Measurements from ENCODE around the gene TM4SF20.

The TM4SF20 gene

GRCh38 chr2:227401550-227401949 is 22.4 kb upstream of the TM4SF20 start:
- in situ Hi-C loops (cut with HindIII; ENCODE audit: low sequenced_read_pairs) = no loop called here
- no peak for DNase-seq (ENCODE audit: low read depth, low spot score)
- no peak for TF ChIP-seq CTCF (IDR thresholded peaks at IDR 0.05; ENCODE audit: low read depth, low read length)
- no peak overlapping the region for H3K4me3 ChIP-seq (ENCODE audit: low read depth, low read length)

DNA sequence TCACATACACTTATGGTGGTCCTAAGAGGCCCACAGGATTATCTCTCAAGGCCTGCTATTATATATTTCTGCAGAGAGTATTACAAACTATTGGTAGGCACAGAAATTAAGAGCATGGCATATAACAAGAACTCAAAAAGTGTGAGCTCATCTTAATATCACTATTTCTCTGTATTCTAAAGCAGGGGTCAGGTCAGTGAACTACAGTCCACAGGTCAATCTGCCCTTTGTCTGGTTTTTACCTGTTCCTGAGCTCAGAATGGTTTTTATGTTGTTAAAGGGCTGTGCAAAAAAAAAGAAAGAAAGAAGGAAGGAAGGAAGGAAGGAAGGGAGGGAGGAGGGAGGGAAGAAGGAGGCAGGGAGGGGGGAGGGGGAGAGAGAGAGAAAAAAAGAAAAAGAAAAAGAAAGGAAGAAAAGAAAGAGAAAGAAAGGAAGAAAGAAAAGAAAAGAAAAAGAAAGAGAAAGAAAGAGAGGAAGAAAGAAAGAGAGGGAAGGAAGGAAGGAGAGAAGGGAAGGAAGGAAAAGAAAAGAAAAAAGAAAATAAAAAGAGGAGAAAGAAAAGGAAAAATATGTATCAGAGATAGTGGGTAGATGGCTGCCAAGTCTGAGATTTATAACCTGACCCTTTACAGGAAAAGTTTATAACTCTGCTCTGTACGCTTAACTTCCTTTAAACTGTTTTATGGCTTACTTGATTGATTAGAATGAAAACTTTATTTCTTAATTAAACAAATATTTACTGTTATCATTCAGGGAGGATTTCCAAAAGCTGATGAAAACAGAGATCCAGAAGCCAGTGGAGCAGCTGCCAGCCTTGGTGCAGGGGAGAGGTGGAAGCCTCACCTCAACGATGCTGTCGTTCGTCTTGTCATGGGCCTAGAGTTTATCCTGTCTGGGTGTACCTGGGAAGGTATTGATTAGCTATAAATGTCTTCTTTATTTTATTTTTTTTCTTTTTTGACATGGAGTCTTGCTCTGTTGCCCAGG is 19.9 kb upstream of the TM4SF20 start:
- in situ Hi-C loops (cut with HindIII; ENCODE audit: low sequenced_read_pairs) = no loop called here
- no peak overlapping the region for H3K4me3 ChIP-seq (ENCODE audit: low read depth, low read length)
- no peak for DNase-seq (ENCODE audit: low read depth, low spot score)
- TF ChIP-seq CTCF (IDR thresholded peaks at IDR 0.05; ENCODE audit: low read depth, low read length) = no peak

GRCh38 chr2:227397562-227397961 is 18.5 kb upstream of the TM4SF20 start:
- H3K4me3 ChIP-seq (ENCODE audit: low read depth, low read length) = no peak overlapping the region
- in situ Hi-C loops (cut with HindIII; ENCODE audit: low sequenced_read_pairs) = no loop called here
- DNase-seq (ENCODE audit: low read depth, low spot score) = no peak
- TF ChIP-seq CTCF (IDR thresholded peaks at IDR 0.05; ENCODE audit: low read depth, low read length) = no peak

GRCh38 chr2:227395556-227395955 is 16.4 kb upstream of the TM4SF20 start:
- DNase-seq (ENCODE audit: low read depth, low spot score) = no peak
- in situ Hi-C loops (cut with HindIII; ENCODE audit: low sequenced_read_pairs) = no loop called here
- H3K4me3 ChIP-seq (ENCODE audit: low read depth, low read length) = no peak overlapping the region
- TF ChIP-seq CTCF (IDR thresholded peaks at IDR 0.05; ENCODE audit: low read depth, low read length) = no peak

DNA sequence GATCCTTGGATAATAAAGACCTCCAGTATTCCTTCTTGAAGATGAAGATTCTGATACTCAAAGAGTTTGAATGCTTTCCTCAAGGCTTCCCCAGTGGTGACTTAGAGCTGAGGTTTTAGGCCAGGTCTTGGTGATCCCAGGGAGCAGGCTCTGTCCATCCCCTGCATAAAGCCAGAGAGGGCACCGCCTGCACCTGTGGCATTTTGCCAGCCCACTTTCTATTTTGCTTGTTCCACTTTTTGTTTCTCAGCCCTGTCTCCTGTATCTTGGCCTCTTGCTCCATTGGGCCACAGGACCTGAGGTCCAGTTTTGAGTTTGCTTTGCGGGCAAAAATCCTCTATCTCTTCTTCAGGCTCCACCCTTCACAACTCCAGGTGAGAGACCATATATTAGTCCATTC is 15.3 kb upstream of the TM4SF20 start:
- in situ Hi-C loops (cut with HindIII; ENCODE audit: low sequenced_read_pairs) = no loop called here
- DNase-seq (ENCODE audit: low read depth, low spot score) = no peak
- no peak overlapping the region for H3K4me3 ChIP-seq (ENCODE audit: low read depth, low read length)
- TF ChIP-seq CTCF (IDR thresholded peaks at IDR 0.05; ENCODE audit: low read depth, low read length) = no peak

DNA sequence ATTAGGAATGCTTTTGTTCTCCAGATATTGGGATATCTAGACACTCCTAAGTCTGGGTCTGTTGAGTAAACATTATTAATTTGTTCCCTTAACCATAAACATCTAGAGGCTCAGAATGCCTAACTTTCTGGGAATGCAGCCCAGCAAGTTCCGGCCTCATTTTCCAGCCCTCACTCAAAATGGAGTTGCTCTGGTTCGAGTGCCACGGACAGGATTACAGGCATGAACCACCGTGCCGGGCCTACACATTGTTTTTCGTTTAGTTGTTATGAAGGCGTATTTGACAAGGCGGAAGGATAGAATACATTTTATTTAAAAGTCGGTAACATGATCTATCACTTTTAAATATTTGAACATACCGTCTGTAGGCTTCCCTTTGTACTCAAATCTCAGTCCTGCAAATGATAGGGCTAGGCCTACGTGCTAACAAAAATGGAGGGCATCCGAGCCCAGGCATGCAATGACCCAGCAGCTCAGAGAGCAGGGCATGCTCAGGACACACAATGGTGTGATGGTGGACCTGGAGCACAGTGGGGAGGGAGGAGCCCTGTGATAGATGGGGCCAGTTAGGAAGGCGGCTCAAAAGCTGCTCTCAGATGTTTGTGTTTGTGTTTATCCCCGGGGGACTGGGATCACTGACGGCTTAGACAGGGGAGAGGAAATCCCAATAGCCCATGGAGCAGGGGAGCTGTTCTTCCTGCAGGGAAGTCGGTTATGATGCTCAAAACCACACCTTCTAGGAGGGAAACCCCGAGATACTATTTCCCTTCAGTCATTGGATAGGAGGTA is 11.6 kb upstream of the TM4SF20 start:
- in situ Hi-C loops (cut with HindIII; ENCODE audit: low sequenced_read_pairs) = no loop called here
- DNase-seq (ENCODE audit: low read depth, low spot score) = no peak
- no peak for TF ChIP-seq CTCF (IDR thresholded peaks at IDR 0.05; ENCODE audit: low read depth, low read length)
- no peak overlapping the region for H3K4me3 ChIP-seq (ENCODE audit: low read depth, low read length)
